Measurements from ENCODE around the gene SFMBT2.

SFMBT2 gene

GRCh38 chr10:7298495-7298894 lies 112.3 kb downstream of the SFMBT2 start:
- DNase-seq (ENCODE audit: low read depth), result no peak

- no peak for DNase-seq (ENCODE audit: low read depth)
Observed at GRCh38 chr10:7297094-7297493, 113.7 kb downstream of the SFMBT2 start.

GRCh38 chr10:7296648-7297047 lies 114.2 kb downstream of the SFMBT2 start:
- no peak for DNase-seq (ENCODE audit: low read depth)

- no peak for DNase-seq (ENCODE audit: low read depth)
Observed at GRCh38 chr10:7296076-7296475, 114.8 kb downstream of the SFMBT2 start.

- no peak for DNase-seq (ENCODE audit: low read depth)
Observed at GRCh38 chr10:7293378-7293920, 117.4 kb downstream of the SFMBT2 start.

GRCh38 chr10:7291487-7292270 lies 119.2 kb downstream of the SFMBT2 start:
- DNase-seq (ENCODE audit: low read depth), result no peak

- no peak for DNase-seq (ENCODE audit: low read depth)
Observed at GRCh38 chr10:7288060-7288690, 122.7 kb downstream of the SFMBT2 start.

GRCh38 chr10:7287377-7287776 lies 123.5 kb downstream of the SFMBT2 start:
- no peak for DNase-seq (ENCODE audit: low read depth)

- DNase-seq (ENCODE audit: low read depth), result no peak
Observed at GRCh38 chr10:7285522-7286322, 125.1 kb downstream of the SFMBT2 start.

- DNase-seq (ENCODE audit: low read depth), result no peak
Observed at GRCh38 chr10:7283246-7283645, 127.6 kb downstream of the SFMBT2 start.

GRCh38 chr10:7282457-7282856 lies 128.4 kb downstream of the SFMBT2 start:
- DNase-seq (ENCODE audit: low read depth), result no peak

GRCh38 chr10:7281429-7281828 lies 129.4 kb downstream of the SFMBT2 start:
- no peak for DNase-seq (ENCODE audit: low read depth)

GRCh38 chr10:7279303-7279702 lies 131.5 kb downstream of the SFMBT2 start:
- DNase-seq (ENCODE audit: low read depth), result no peak

GRCh38 chr10:7277867-7278266 lies 133.0 kb downstream of the SFMBT2 start:
- no peak for DNase-seq (ENCODE audit: low read depth)

GRCh38 chr10:7277432-7277831 lies 133.4 kb downstream of the SFMBT2 start:
- DNase-seq (ENCODE audit: low read depth), result no peak

- no peak for DNase-seq (ENCODE audit: low read depth)
Observed at GRCh38 chr10:7275761-7276440, 134.9 kb downstream of the SFMBT2 start.

GRCh38 chr10:7274293-7274692 lies 136.5 kb downstream of the SFMBT2 start:
- no peak for DNase-seq (ENCODE audit: low read depth)

- no peak for DNase-seq (ENCODE audit: low read depth)
Observed at GRCh38 chr10:7272008-7272407, 138.8 kb downstream of the SFMBT2 start.

GRCh38 chr10:7269988-7270387 lies 140.8 kb downstream of the SFMBT2 start:
- no peak for DNase-seq (ENCODE audit: low read depth)

GRCh38 chr10:7267142-7267541 lies 143.7 kb downstream of the SFMBT2 start:
- DNase-seq (ENCODE audit: low read depth), result no peak

- no peak for DNase-seq (ENCODE audit: low read depth)
Observed at GRCh38 chr10:7265396-7266123, 145.3 kb downstream of the SFMBT2 start.
